Activated CD4-positive, alpha-beta T cell treated with anti-CD3 and anti-CD28 coated beads, Interleukin-2, amount 10 ng/mL, durations not matched to agents 24 days and 14 days (primary cell): ENCODE data around the gene FGF1. TPM values are rescaled to one million over a fixed set of nuclear protein-coding genes. Genes with fewer than 3 reads are reported as not detected.
A peak's percentile ranks its signal among the peaks of the same experiment; 100 is the strongest.

Experiments
- DNase-seq: peaks from one replicate; pipeline ENCODE4 v3.0.0; 2022
- H3K27ac Mint-ChIP-seq: one replicate; pipeline ENCODE4 v1.8.0; 2022; ENCODE audit warnings: mild to moderate bottlenecking, mixed read lengths
- H3K27me3 Mint-ChIP-seq: one replicate; pipeline ENCODE4 v1.8.0; 2022; ENCODE audit warnings: mixed read lengths
- H3K36me3 Mint-ChIP-seq: one replicate; pipeline ENCODE4 v1.8.0; 2022; ENCODE audit warnings: low read depth, mild to moderate bottlenecking, mixed read lengths
- H3K4me1 Mint-ChIP-seq: one replicate; pipeline ENCODE4 v1.8.0; 2021; ENCODE audit warnings: mixed read lengths
- H3K4me3 Mint-ChIP-seq: one replicate; pipeline ENCODE4 v1.8.0; 2022; ENCODE audit warnings: mild to moderate bottlenecking, moderate library complexity, mixed read lengths
- H3K9me3 Mint-ChIP-seq: one replicate; pipeline ENCODE4 v1.8.0; 2021; ENCODE audit warnings: mixed read lengths
- intact Hi-C: fragments of 100-400 bp; cut with micrococcal nuclease; formaldehyde crosslinking; loops from one replicate; pipeline ENCODE4 v1.15.1; 2023
- total RNA-seq: library from RNA; stranded (reverse); gene quantifications from 2 replicates; pipeline ENCODE4 v1.2.3, GENCODE V29; 2022

The FGF1 gene
- total RNA-seq, 1 donor from 2014 or later, result not detected

- Mint-ChIP-seq H3K36me3 (no peaks in the 10 kb centered on the region), H3K27ac (no peak overlapping the region), H3K27me3 (peaks cover 38% of the 10 kb centered on the region), H3K4me1 (no peaks in the 10 kb centered on the region), H3K9me3 (no peaks in the 10 kb centered on the region), H3K4me3 (no peak overlapping the region)
- no peak for DNase-seq
- intact Hi-C loops, result no loop called here
These were observed 17.3 kb upstream of the FGF1 start for GRCh38 chr5:142703153-142703552.

- Mint-ChIP-seq H3K27me3 (peaks cover 29% of the 10 kb centered on the region), H3K36me3 (no peaks in the 10 kb centered on the region), H3K4me3 (no peak overlapping the region), H3K4me1 (peaks cover 2% of the 10 kb centered on the region), H3K27ac (no peak overlapping the region), H3K9me3 (no peaks in the 10 kb centered on the region)
- DNase-seq, result no peak
- intact Hi-C loops, result no loop called here
These were observed 15.9 kb upstream of the FGF1 start for GRCh38 chr5:142701673-142702311.

GRCh38 chr5:142700566-142700965, 14.7 kb upstream of the FGF1 start:
- Mint-ChIP-seq H3K9me3 (no peaks in the 10 kb centered on the region), H3K27ac (no peak overlapping the region), H3K4me3 (no peak overlapping the region), H3K36me3 (no peaks in the 10 kb centered on the region), H3K4me1 (peaks cover 2% of the 10 kb centered on the region), H3K27me3 (peaks cover 24% of the 10 kb centered on the region)
- intact Hi-C loops, result no loop called here
- no peak for DNase-seq

GRCh38 chr5:142699184-142699720, 13.4 kb upstream of the FGF1 start:
- Mint-ChIP-seq H3K9me3 (no peaks in the 10 kb centered on the region), H3K36me3 (no peaks in the 10 kb centered on the region), H3K4me3 (no peak overlapping the region), H3K27ac (no peak overlapping the region), H3K4me1 (peaks cover 2% of the 10 kb centered on the region), H3K27me3 (peaks cover 13% of the 10 kb centered on the region)
- intact Hi-C loops, result loop anchor here (1.0 to 2.0 kb wide), 3 partner anchors 44 to 554 kb away; no protein-coding TSS in a partner anchor
- peak; percentile 93 for DNase-seq

- Mint-ChIP-seq H3K9me3 (no peaks in the 10 kb centered on the region), H3K4me3 (no peak overlapping the region), H3K4me1 (peaks cover 2% of the 10 kb centered on the region), H3K27me3 (peaks cover 12% of the 10 kb centered on the region), H3K36me3 (no peaks in the 10 kb centered on the region), H3K27ac (no peak overlapping the region)
- intact Hi-C loops, result loop anchor here (1.0 to 2.0 kb wide), 3 partner anchors 43 to 554 kb away; no protein-coding TSS in a partner anchor
- no peak for DNase-seq
These were observed 12.7 kb upstream of the FGF1 start for GRCh38 chr5:142698447-142699183.

GRCh38 chr5:142697356-142698255, 11.7 kb upstream of the FGF1 start:
- Mint-ChIP-seq H3K27me3 (peaks cover 5% of the 10 kb centered on the region), H3K9me3 (no peaks in the 10 kb centered on the region), H3K4me3 (no peak overlapping the region), H3K4me1 (peaks cover 2% of the 10 kb centered on the region), H3K36me3 (no peaks in the 10 kb centered on the region), H3K27ac (no peak overlapping the region)
- no peak for DNase-seq
- intact Hi-C loops, result loop anchor here (2.0 kb wide), 1 partner anchor 553 kb away; no protein-coding TSS in a partner anchor

- no peaks in the 10 kb centered on the region for H3K36me3 Mint-ChIP-seq
- H3K27me3 Mint-ChIP-seq, result peaks cover 2% of the 10 kb centered on the region
- H3K27ac Mint-ChIP-seq, result no peak overlapping the region
- no peaks in the 10 kb centered on the region for H3K9me3 Mint-ChIP-seq
- H3K4me3 Mint-ChIP-seq, result no peak overlapping the region
- no peak for DNase-seq
- H3K4me1 Mint-ChIP-seq, result peaks cover 2% of the 10 kb centered on the region
- intact Hi-C loops, result no loop called here
These were observed 10.5 kb upstream of the FGF1 start for GRCh38 chr5:142696379-142696778.

- intact Hi-C loops, result no loop called here
- H3K27me3 Mint-ChIP-seq, result peaks cover 4% of the 10 kb centered on the region
- peaks cover 2% of the 10 kb centered on the region for H3K4me1 Mint-ChIP-seq
- H3K4me3 Mint-ChIP-seq, result no peak overlapping the region
- H3K36me3 Mint-ChIP-seq, result no peaks in the 10 kb centered on the region
- DNase-seq, result no peak
- H3K27ac Mint-ChIP-seq, result no peak overlapping the region
- no peaks in the 10 kb centered on the region for H3K9me3 Mint-ChIP-seq
These were observed 8.4 kb upstream of the FGF1 start for GRCh38 chr5:142694092-142694856.

GRCh38 chr5:142692321-142692894, 6.5 kb upstream of the FGF1 start:
- Mint-ChIP-seq H3K27me3 (peaks cover 8% of the 10 kb centered on the region), H3K36me3 (no peaks in the 10 kb centered on the region), H3K4me3 (no peak overlapping the region), H3K4me1 (peaks cover 2% of the 10 kb centered on the region), H3K27ac (no peak overlapping the region), H3K9me3 (no peaks in the 10 kb centered on the region)
- intact Hi-C loops, result no loop called here
- DNase-seq, result no peak

GRCh38 chr5:142690667-142691066, 4.8 kb upstream of the FGF1 start:
- intact Hi-C loops, result no loop called here
- H3K27me3 Mint-ChIP-seq, result peaks cover 11% of the 10 kb centered on the region
- no peaks in the 10 kb centered on the region for H3K36me3 Mint-ChIP-seq
- H3K9me3 Mint-ChIP-seq, result no peaks in the 10 kb centered on the region
- no peak for DNase-seq
- no peak overlapping the region for H3K27ac Mint-ChIP-seq
- no peaks in the 10 kb centered on the region for H3K4me1 Mint-ChIP-seq
- H3K4me3 Mint-ChIP-seq, result no peak overlapping the region

- H3K27ac Mint-ChIP-seq, result no peak overlapping the region
- DNase-seq, result no peak
- intact Hi-C loops, result no loop called here
- no peaks in the 10 kb centered on the region for H3K4me1 Mint-ChIP-seq
- no peaks in the 10 kb centered on the region for H3K36me3 Mint-ChIP-seq
- H3K27me3 Mint-ChIP-seq, result peaks cover 10% of the 10 kb centered on the region
- H3K9me3 Mint-ChIP-seq, result no peaks in the 10 kb centered on the region
- H3K4me3 Mint-ChIP-seq, result no peak overlapping the region
These were observed 3.2 kb upstream of the FGF1 start for GRCh38 chr5:142689081-142689480.

GRCh38 chr5:142688281-142688989, 2.5 kb upstream of the FGF1 start:
- H3K27ac Mint-ChIP-seq, result no peak overlapping the region

More at GRCh38 chr5:142688281-142688989, 2.5 kb upstream of the FGF1 start:
- no peak for DNase-seq
- Mint-ChIP-seq H3K36me3 (no peaks in the 10 kb centered on the region), H3K9me3 (no peaks in the 10 kb centered on the region), H3K27me3 (peaks cover 10% of the 10 kb centered on the region), H3K4me3 (no peak overlapping the region), H3K4me1 (no peaks in the 10 kb centered on the region)
- intact Hi-C loops, result no loop called here
